Stimulated activated CD4-positive, alpha-beta T cell treated with anti-CD3 and anti-CD28 coated beads, Interleukin-12 subunit alpha, Interleukin-12 subunit beta, amount 100 ng/mL, for 48 hours (primary cell): Measurements from ENCODE around the gene PATE4.

Experiments used
- DNase-seq, 3 donors: peaks; one replicate each; pipeline ENCODE4 v3.0.0-alpha.2; 2020; ENCODE audit warnings: low read depth in 2 of 3, low spot score in 1 of 3

PATE4 gene

GRCh38 chr11:125887373-125888324, 54.5 kb downstream of the PATE4 start, which contains the start of gene HYLS1:
HYLS1 (plus strand) TSS chr11:125887668; CDS start chr11:125899369, 11,701 bp downstream.
- DNase-seq = peak; percentile 94 to 95 (median 95)
